ENCODE data around the gene C17orf113.

Gene C17orf113

GRCh38 chr17:42000413-42001133, 49.8 kb downstream of the C17orf113 start:
- H4K20me1 ChIP-seq (ENCODE audit: control insufficient read depth, insufficient read depth, low read depth, low read length), result 0 out of 2 replicates have a peak, but pooled peaks cover 3% of the 10 kb centered on the region
- peaks cover 54% of the 10 kb centered on the region for H3K79me2 ChIP-seq (ENCODE audit: control insufficient read depth, low read length)

DNA sequence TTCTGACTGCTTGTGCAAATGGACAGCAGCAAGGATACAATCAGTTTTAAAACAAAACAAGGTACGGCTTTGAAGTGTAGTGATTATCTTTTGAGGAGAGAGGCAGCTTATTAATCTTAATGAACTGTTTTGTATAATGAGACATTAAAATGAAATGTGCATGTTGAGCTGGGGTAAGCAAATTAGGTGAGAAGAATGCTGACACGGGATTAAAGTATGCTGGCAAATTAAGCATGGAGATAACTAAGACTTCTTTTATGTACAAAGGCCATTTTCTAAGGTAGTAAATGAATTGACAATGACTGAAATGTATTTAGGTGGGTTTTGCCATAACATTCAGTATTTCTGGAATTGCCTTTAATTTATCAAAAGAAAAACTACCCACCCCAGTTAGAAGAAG, 51.9 kb downstream of the C17orf113 start:
- H3K79me2 ChIP-seq (ENCODE audit: control insufficient read depth, low read length), result peaks cover 37% of the 10 kb centered on the region
- peaks cover 33% of the 10 kb centered on the region for H3K4me1 ChIP-seq (ENCODE audit: control insufficient read depth, low read length)
- H4K20me1 ChIP-seq (ENCODE audit: control insufficient read depth, insufficient read depth, low read depth, low read length), result peaks cover 3% of the 10 kb centered on the region; the same call in 1 of the 2 replicates
- H3K27me3 ChIP-seq (ENCODE audit: control insufficient read depth, low read length), result no peaks in the 10 kb centered on the region
- no peak for TF ChIP-seq CTCF (IDR thresholded peaks at IDR 0.05; ENCODE audit: low read depth, low read length, poor library complexity, severe bottlenecking)
- TF ChIP-seq EZH2phosphoT487 (IDR thresholded peaks at IDR 0.05; ENCODE audit: borderline replicate concordance, low read length), result no peak
- no peak overlapping the region for H3K4me2 ChIP-seq (ENCODE audit: low read length)
- H3K9me2 ChIP-seq (replicated peaks; ENCODE audit: control insufficient read depth, low read length), result no peaks in the 10 kb centered on the region
- H3K4me3 ChIP-seq (ENCODE audit: low read length), result no peak overlapping the region
- H3K36me3 ChIP-seq (ENCODE audit: control insufficient read depth, low read length), result peaks cover 90% of the 10 kb centered on the region
- H3K27ac ChIP-seq (ENCODE audit: low read depth, low read length), result no peak overlapping the region
- H3F3A ChIP-seq (ENCODE audit: control insufficient read depth, insufficient read depth), result peaks cover 7% of the 10 kb centered on the region
- H3K9me3 ChIP-seq (ENCODE audit: control insufficient read depth, insufficient read depth, low read length), result no peaks in the 10 kb centered on the region

More at GRCh38 chr17:42000413-42001133, 49.8 kb downstream of the C17orf113 start:
- no peaks in the 10 kb centered on the region for H3K9me2 ChIP-seq (replicated peaks; ENCODE audit: control insufficient read depth, low read length)
- no peak overlapping the region for H3K4me3 ChIP-seq (ENCODE audit: low read length)
- TF ChIP-seq CTCF (IDR thresholded peaks at IDR 0.05; ENCODE audit: low read depth, low read length, poor library complexity, severe bottlenecking) (no peak), EZH2phosphoT487 (IDR thresholded peaks at IDR 0.05; ENCODE audit: borderline replicate concordance, low read length) (no peak)
- peaks cover 82% of the 10 kb centered on the region for H3K36me3 ChIP-seq (ENCODE audit: control insufficient read depth, low read length)
- no peak overlapping the region for H3K27ac ChIP-seq (ENCODE audit: low read depth, low read length)
- no peaks in the 10 kb centered on the region for H3K27me3 ChIP-seq (ENCODE audit: control insufficient read depth, low read length)
- H3K4me1 ChIP-seq (ENCODE audit: control insufficient read depth, low read length), result peaks cover 29% of the 10 kb centered on the region
- no peaks in the 10 kb centered on the region for H3K9me3 ChIP-seq (ENCODE audit: control insufficient read depth, insufficient read depth, low read length)
- H3F3A ChIP-seq (ENCODE audit: control insufficient read depth, insufficient read depth), result peaks cover 7% of the 10 kb centered on the region
- no peak overlapping the region for H3K4me2 ChIP-seq (ENCODE audit: low read length)

DNA sequence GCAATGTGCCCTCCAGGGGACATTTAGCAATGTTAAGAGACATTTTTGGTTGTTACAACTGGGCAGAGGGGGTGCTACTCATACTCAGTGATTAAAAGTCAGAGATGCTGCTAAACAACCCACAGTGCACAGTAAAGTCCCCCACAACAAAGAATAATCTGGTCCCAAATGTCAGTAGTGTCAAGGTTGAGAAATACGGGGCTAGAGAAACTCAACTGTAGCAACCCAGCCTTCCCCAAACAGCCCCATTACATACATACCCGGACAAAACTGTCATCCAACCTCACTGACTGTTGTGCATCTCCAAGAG, 53.6 kb downstream of the C17orf113 start:
- H3K27ac ChIP-seq (ENCODE audit: low read depth, low read length), result peak overlapping the region; percentile 62

More for the DNA sequence above, 53.6 kb downstream of the C17orf113 start:
- Histone ChIP-seq H3K36me3 (ENCODE audit: control insufficient read depth, low read length) (peaks cover 90% of the 10 kb centered on the region), H3K27me3 (ENCODE audit: control insufficient read depth, low read length) (no peaks in the 10 kb centered on the region), H3K4me1 (ENCODE audit: control insufficient read depth, low read length) (peaks cover 33% of the 10 kb centered on the region), H3F3A (ENCODE audit: control insufficient read depth, insufficient read depth) (peaks cover 7% of the 10 kb centered on the region), H3K9me2 (replicated peaks; ENCODE audit: control insufficient read depth, low read length) (no peaks in the 10 kb centered on the region), H3K4me3 (ENCODE audit: low read length) (no peak overlapping the region; the same call in 1 of the 2 replicates), H4K20me1 (ENCODE audit: control insufficient read depth, insufficient read depth, low read depth, low read length) (peaks cover 3% of the 10 kb centered on the region; the same call in 1 of the 2 replicates), H3K4me2 (ENCODE audit: low read length) (peak overlapping the region; percentile 44), H3K9me3 (ENCODE audit: control insufficient read depth, insufficient read depth, low read length) (no peaks in the 10 kb centered on the region), H3K79me2 (ENCODE audit: control insufficient read depth, low read length) (peaks cover 20% of the 10 kb centered on the region)
- no peak for TF ChIP-seq CTCF (IDR thresholded peaks at IDR 0.05; ENCODE audit: low read depth, low read length, poor library complexity, severe bottlenecking)
- no peak for TF ChIP-seq EZH2phosphoT487 (IDR thresholded peaks at IDR 0.05; ENCODE audit: borderline replicate concordance, low read length)

All from DOHH2 (cell line).